Testis (tissue), 2 donors: ENCODE data around the gene TTC14.

Experiments
- CTCF ChIP-seq, 3 experiments: fragments of 450-650 bp in 2 of 3; fragments of 200-600 bp in 1 of 3; sonication (generic) in 1 of 3; IDR thresholded peaks; one replicate each; pipeline ENCODE4 v1.5.1; 2016 to 2019; ENCODE audit warnings: antibody characterized with exemption in 3 of 3, mild to moderate bottlenecking in 2 of 3, moderate library complexity in 1 of 3
- POLR2A ChIP-seq: fragments of 450-650 bp; IDR thresholded peaks from one replicate; pipeline ENCODE4 v1.6.1; 2017; ENCODE audit warnings: antibody characterized with exemption, mild to moderate bottlenecking, moderate library complexity

GRCh38 chr3:180626844-180627243, 24.9 kb downstream of the TTC14 start:
- TF ChIP-seq CTCF (IDR thresholded peaks at IDR 0.05) (no peak), POLR2A (no peak)
